Astrocyte of the cerebellum (primary cell): ENCODE data around the gene PALLD.
A peak's percentile ranks its signal among the peaks of the same experiment; 100 is the strongest.

Experiments
- DNase-seq: peaks from one replicate; pipeline ENCODE4 v3.0.0-alpha.2; 2011; ENCODE audit warnings: low read depth
- H3K4me3 ChIP-seq: 2 replicates; pipeline ENCODE4 v1.5.1; 2011; ENCODE audit warnings: mild to moderate bottlenecking, low read depth, low read length, moderate library complexity
- CTCF ChIP-seq: IDR thresholded peaks from 2 replicates; pipeline ENCODE4 v1.5.1; 2012; ENCODE audit warnings: low read length, low read depth, moderate library complexity, mild to moderate bottlenecking; ENCODE audit errors: missing control alignments
- in situ Hi-C: cut with HindIII; loops from 2 replicates; pipeline ENCODE4 v1.10.0; 2017; ENCODE audit warnings: low sequenced_read_pairs

Gene PALLD

GRCh38 chr4:168604496-168605373 lies 107.9 kb downstream of the PALLD start:
- no peak for TF ChIP-seq CTCF
- in situ Hi-C loops = no loop called here
- DNase-seq = peak; percentile 97

DNA sequence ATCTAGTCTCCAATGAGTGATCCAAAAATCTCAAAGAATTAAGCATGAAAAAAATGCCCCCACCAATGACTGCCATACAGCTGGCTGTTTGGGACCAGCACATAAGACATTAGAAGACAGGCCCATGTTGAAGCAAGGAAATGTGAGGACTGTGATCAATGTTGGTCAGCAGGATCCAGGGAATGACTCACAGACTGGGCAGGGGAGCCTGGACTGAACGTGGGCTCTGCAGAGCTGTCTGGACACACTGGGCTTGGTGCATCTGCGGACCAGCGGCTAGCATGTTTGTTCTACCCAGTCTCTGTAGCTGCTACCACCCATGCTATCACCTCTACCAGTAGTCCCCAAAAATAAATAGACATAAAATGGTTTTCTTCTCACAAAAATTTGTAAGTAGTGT lies 108.6 kb downstream of the PALLD start:
- DNase-seq = peak; percentile 76
- H3K4me3 ChIP-seq = no peak overlapping the region
- no peak for TF ChIP-seq CTCF
- in situ Hi-C loops = no loop called here

More at GRCh38 chr4:168604496-168605373, 107.9 kb downstream of the PALLD start:
- H3K4me3 ChIP-seq = no peak overlapping the region

DNA sequence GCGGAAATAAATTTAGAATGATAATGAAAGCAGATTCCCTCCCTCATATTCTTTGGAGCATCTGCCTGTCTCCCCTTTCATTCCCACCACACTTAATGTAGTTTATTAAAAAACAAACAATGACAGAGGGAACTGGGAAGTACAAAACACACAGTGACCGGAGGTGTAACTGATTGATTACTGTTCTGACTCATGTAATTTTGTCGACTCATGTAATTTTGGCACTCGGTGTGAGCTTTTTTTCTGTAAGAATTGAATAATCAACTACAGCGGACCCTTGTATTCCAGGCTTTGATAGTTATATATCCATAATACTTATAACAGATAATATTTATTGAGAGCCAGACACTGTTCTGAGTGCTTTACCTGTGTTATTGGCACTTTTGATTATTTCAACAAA lies 110.4 kb downstream of the PALLD start:
- in situ Hi-C loops = no loop called here
- DNase-seq = no peak
- no peak overlapping the region for H3K4me3 ChIP-seq
- no peak for TF ChIP-seq CTCF

DNA sequence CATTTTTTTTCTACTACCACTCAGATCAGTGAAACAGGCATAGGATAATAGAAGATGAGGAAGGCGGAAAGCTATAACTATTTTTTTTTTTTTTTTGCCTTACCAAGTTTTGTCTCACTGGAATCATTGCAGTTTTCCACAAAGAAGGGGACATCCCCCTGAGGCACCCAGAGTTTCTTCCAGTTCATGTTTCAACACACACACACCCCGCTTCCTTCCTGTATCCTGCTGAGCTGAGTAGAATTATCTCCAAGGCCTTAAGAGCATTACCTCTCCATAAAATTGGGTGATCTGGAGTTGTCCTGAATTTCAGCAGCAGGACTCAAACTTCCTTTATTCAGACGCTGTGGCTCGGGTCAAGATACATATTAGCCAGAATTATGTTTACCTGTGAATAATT lies 111.9 kb downstream of the PALLD start:
- no peak for TF ChIP-seq CTCF
- in situ Hi-C loops = no loop called here
- no peak for DNase-seq
- no peak overlapping the region for H3K4me3 ChIP-seq

DNA sequence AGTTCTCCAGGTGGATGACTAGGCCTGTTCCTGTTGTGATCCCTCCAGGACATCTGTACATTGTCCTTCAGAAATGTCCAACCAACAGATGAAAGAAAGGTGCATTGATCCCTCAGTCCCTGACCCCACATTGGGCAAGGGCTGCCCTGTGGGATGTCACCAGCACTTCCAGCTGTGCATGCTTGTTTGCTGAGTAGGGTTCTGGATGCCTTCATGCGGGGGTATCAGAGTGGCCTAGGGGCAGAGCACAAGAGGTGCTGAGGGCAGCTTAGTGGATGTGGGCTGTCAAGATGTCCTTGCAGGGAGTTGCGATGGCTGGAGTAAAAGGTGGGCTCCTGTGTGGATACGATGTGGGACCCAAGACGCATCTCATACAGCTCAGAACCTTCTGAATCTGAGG lies 112.5 kb downstream of the PALLD start:
- in situ Hi-C loops = no loop called here
- no peak for DNase-seq
- TF ChIP-seq CTCF = no peak

GRCh38 chr4:168610911-168611530 lies 114.2 kb downstream of the PALLD start:
- no peak overlapping the region for H3K4me3 ChIP-seq
- no peak for TF ChIP-seq CTCF
- in situ Hi-C loops = no loop called here

More for the DNA sequence above, 112.5 kb downstream of the PALLD start:
- H3K4me3 ChIP-seq = no peak overlapping the region

More at GRCh38 chr4:168610911-168611530, 114.2 kb downstream of the PALLD start:
- no peak for DNase-seq
